SJSA1 (cell line): ENCODE results near the gene TSPAN4. TPM values are rescaled to one million over a fixed set of nuclear protein-coding genes. Genes with fewer than 3 reads are reported as not detected.

Experiments used
- DNase-seq, 2 experiments: peaks; one replicate each; pipeline ENCODE4 v3.0.0-alpha.2; 2015 to 2020; ENCODE audit warnings: low spot score in 2 of 2, low read depth in 1 of 2
- H3K27ac ChIP-seq: fragments of 250-450 bp; sonication (Bioruptor Pico); 2 replicates; pipeline ENCODE4 v1.5.1; 2020; ENCODE audit warnings: mild to moderate bottlenecking, moderate library complexity
- H3K27me3 ChIP-seq: fragments of 250-450 bp; sonication (Bioruptor Pico); replicated peaks from 2 replicates; pipeline ENCODE4 v1.5.1; 2020; ENCODE audit warnings: mild to moderate bottlenecking, moderate library complexity
- H3K36me3 ChIP-seq: fragments of 250-450 bp; sonication (Bioruptor Pico); 2 replicates; pipeline ENCODE4 v1.5.1; 2020; ENCODE audit warnings: mild to moderate bottlenecking
- H3K4me1 ChIP-seq: fragments of 250-450 bp; sonication (Bioruptor Pico); replicated peaks from 2 replicates; pipeline ENCODE4 v1.6.1; 2021; ENCODE audit warnings: mild to moderate bottlenecking
- H3K4me3 ChIP-seq: fragments of 250-450 bp; sonication (Bioruptor Pico); 2 replicates; pipeline ENCODE4 v1.5.1; 2020; ENCODE audit warnings: mild to moderate bottlenecking
- H3K9me3 ChIP-seq: fragments of 250-450 bp; sonication (Bioruptor Pico); replicated peaks from 2 replicates; pipeline ENCODE4 v1.5.1; 2020; ENCODE audit warnings: mild to moderate bottlenecking
- total RNA-seq: library from RNA; depleted of rRNA; stranded (reverse); fragments of >200 nt; shearing (Covaris generic); gene quantifications from 2 replicates; pipeline ENCODE4 v1.2.3, GENCODE V29; 2014

Gene TSPAN4
- total RNA-seq, 1 experiment from 2014 or later, result 62.5 TPM

DNA sequence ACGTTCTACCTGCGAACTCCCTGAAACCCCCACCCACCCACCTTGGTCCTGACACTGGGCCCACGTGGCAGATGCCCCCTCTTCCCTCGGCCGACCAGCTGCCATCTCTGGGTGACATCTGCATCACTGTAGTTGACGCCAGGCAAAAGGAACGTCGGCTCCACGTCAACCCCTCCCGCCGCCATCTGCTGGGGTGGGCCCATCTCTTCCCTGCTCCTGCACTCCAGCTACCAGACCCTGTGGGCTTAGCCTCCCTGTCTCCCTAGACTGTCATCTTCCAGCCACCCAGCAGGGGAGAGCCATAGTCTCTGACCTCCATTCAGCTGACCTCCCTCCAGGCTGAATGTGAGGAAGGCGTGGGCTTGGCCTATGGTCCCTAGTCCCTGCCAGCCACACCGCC, 46.6 kb downstream of the TSPAN4 start:
- Histone ChIP-seq H3K36me3 (no peaks in the 10 kb centered on the region), H3K4me3 (no peak overlapping the region), H3K4me1 (no peaks in the 10 kb centered on the region), H3K27ac (no peak overlapping the region), H3K27me3 (no peaks in the 10 kb centered on the region), H3K9me3 (no peaks in the 10 kb centered on the region)
- no peak for DNase-seq

DNA sequence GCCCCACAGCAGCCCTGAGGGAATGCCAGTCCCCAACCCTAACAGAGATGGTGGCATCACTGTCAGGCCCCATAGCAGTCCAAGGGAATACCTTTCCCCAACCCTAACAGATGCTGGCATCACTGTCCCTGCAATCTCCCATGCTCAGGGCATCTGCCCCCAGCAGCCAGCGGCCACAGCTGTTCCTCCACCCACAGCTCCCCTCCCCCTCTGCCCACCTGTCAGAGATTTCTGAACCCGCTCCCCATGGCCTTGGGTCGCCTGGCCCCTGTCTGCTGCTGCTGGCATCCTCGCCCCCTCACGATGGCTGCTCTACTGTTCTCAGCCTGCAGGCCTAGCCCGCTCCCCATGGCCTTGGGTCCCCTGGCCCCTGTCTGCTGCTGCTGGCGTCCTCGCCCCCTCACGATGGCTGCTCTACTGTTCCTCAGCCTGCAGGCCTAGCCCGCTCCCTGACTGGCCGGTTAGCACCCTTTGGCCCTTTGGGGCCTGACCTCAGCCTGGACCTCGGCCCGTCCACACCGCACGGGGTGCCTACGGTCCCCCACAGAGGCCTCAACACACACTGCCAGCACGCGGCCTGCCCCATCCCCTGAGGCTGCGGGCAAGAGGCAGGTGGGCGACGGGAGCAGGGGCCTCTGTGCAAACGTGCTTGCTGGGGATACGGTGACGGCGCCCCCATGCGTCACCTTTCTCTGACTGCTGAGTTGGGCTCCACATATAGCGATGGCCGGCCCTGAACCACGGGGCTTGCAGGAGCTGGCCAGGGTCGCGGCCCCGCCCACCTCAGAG, 47.2 kb downstream of the TSPAN4 start:
- no peaks in the 10 kb centered on the region for H3K36me3 ChIP-seq
- H3K27me3 ChIP-seq, result no peaks in the 10 kb centered on the region
- no peaks in the 10 kb centered on the region for H3K4me1 ChIP-seq
- H3K4me3 ChIP-seq, result no peak overlapping the region
- H3K27ac ChIP-seq, result no peak overlapping the region
- DNase-seq, result no peak
- H3K9me3 ChIP-seq, result no peaks in the 10 kb centered on the region

DNA sequence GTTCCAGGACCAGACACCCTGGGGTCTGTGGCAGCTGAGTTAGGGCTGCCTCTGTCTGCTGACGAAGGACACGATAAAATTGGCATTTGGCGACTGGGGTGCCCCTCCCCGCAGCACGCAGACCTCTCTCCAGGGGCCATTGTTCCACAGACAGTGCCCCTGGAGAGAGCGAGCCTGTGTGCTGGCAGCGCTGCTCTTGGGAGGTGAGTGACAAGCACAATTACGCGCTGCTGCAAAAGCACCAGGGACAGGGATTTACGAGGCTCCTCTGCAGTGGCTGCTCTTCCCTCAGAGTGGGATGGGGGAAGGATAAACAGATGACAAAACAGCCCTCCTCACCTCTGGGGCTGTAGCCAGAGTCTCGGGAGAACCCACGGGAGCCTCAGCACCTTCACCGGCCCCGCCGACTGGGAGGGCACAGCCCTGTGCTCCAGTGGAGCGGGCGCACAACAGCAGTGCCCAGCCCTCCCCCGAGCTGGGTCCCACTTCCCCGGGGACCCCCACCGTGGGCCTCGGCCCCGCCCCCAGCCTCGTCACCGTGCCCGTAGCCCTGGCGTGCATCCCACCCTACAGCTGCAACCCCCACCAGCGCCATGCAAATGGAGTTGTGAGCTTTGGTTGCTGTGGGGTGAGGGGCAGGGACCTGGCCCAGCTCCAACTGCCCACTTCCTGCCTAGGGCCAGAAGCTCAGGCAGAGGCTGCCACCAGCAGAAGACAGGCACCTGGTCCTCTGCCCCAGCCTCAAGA, 48.3 kb downstream of the TSPAN4 start:
- Histone ChIP-seq H3K4me3 (no peak overlapping the region), H3K9me3 (no peaks in the 10 kb centered on the region), H3K27me3 (no peaks in the 10 kb centered on the region), H3K27ac (no peak overlapping the region), H3K4me1 (no peaks in the 10 kb centered on the region), H3K36me3 (no peaks in the 10 kb centered on the region)
- no peak for DNase-seq

DNA sequence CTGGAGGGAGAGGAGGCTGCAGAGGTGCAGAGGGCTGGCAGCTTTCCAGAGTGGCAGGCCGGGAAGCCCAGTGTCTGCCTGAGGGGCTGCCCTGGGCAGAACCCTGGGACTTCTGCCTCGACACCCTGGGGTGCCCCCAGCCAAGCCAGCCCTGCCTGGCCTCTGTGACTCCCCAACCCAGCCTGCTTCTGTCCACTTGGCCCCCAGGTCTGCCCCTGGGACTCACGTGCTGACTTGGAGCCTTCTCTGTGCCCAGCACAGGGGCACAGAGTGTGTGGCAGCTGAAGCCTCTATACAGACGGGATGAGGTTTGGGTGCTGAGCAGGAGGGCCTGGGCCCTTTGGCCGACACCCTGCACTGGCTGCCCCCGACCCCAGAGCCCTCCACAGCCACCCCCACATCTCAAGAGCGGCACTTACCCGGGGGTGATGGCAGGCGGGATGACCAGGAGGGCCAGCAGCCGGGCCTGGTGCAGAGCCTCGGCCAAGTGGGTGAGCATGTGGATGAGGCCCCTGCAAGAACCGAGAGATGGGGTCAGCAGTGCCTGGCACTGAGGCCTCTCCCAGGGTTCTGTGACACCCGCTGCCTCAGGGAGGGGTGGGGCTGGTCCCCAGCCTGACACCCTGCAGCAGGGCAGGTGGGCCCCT, 50.5 kb downstream of the TSPAN4 start:
- H3K4me3 ChIP-seq, result no peak overlapping the region
- no peaks in the 10 kb centered on the region for H3K9me3 ChIP-seq
- DNase-seq, result no peak
- H3K4me1 ChIP-seq, result no peaks in the 10 kb centered on the region
- no peaks in the 10 kb centered on the region for H3K36me3 ChIP-seq
- no peak overlapping the region for H3K27ac ChIP-seq
- H3K27me3 ChIP-seq, result no peaks in the 10 kb centered on the region

DNA sequence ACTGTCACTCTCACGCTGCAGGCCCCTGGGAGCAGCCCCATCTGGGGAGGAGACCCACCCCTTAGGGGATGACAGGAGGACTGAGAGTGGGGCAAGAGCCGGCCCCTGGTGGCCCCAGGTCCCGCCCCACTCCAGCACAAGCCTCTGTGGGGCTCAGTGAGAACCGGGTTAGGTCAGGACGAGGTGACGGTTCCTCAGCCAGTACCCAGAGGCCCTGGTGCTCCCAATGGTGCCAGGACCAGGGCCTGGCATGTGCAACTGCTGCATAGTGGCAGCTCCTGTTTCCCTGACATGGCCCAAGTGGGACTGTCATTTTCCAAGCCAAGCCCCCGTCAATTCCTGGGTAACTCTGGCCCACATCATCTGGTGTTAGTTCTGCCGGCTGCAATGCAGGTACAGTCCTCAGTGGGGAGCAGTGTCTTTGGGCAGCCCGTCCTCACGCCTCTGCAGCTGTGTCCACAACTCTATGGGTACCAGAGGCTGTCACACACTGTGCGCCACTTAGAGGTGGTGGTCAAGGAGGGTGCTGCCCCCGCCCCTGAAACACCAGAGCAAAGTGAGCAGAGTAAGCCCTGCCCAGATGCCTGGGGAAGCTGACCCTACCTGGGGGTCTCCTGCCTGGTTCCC, 52.0 kb downstream of the TSPAN4 start:
- no peak overlapping the region for H3K4me3 ChIP-seq
- DNase-seq, result no peak
- H3K36me3 ChIP-seq, result 0 out of 2 replicates have a peak, but pooled peaks cover 2% of the 10 kb centered on the region
- H3K4me1 ChIP-seq, result no peaks in the 10 kb centered on the region
- H3K27me3 ChIP-seq, result no peaks in the 10 kb centered on the region
- no peaks in the 10 kb centered on the region for H3K9me3 ChIP-seq
- H3K27ac ChIP-seq, result no peak overlapping the region

DNA sequence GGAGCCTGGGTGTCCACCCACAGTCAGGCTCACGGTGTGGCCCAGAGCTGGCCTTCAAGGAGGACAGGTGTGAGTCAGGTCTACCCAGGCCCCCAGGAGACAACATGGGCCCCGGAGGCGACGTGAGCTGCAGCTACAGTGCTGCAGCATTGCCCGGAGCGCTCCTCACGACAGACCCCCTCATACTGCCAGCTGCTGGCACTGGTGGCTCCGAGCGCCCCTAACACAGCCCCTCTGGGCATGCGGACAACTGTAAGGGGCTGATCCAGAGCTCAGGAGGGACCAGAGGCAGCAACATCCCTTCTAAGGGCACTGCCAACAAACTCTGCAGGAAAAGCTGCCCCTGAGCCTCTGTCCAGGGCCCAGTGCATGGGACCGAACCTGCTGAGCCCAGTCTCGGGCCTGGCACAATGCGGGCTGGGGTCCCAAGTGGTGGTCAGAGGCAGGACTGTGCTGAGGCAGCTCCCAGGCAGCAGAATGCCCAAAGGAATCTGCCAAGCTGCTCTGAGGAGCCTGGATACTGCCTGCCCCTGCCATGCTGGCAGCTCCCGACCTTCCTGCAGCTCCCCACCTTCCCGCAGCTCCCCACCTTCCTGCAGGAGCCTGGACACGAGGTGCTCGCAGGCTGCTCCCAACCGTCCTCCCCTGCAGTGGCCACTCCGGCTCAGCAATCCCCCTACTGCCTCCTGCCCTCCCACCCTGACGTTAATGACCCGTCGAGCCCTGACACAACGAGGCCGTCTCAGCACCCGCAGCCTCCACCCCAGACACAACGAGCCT, 52.9 kb downstream of the TSPAN4 start:
- no peak for DNase-seq
- no peaks in the 10 kb centered on the region for H3K9me3 ChIP-seq
- 0 out of 2 replicates have a peak, but pooled peaks cover 2% of the 10 kb centered on the region for H3K36me3 ChIP-seq
- H3K4me1 ChIP-seq, result no peaks in the 10 kb centered on the region
- no peak overlapping the region for H3K27ac ChIP-seq
- H3K4me3 ChIP-seq, result no peak overlapping the region
- no peaks in the 10 kb centered on the region for H3K27me3 ChIP-seq

DNA sequence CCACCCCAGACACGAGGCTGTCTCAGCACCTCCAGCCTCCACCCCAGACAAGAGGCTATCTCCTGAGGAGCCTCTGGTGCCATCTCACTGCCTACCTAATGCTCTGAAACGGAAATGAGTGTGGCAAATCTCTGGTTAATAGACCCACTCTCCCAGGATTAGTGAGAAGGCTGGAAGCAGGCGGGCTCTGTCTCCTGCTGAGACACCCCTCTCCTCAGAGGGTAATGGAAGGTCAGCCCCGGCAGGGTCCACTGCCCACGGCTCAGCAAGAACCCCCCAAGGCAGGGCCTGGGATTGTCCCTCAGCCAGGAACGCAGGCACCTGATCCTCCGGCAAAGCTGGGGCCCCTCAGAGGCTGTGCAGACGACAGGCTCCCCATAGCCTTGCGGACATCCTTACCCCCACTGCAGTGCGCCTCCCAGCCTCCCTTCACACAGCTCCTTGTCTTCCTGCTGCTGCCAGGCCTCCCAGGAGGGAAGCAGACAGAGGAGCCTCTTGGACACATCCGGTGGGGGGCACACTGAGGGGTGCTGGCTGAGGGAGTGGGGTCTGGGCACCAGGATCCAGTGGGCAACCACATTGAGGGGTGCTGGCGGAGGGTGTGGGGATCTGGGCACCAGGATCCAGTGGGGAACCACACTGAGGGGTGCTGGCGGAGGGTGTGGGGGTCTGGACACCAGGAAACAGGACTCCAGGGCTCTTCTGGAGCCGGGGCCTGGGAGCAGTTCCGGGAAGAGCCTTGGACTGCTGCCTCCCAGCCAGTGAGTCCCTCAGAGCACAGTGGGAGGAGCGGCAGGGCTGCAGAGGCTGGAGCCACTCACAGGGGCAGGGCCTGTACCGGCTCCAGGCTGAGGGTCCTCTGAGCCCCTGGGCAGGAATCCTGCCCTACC, 54.8 kb downstream of the TSPAN4 start:
- peaks cover 9% of the 10 kb centered on the region for H3K36me3 ChIP-seq
- H3K4me3 ChIP-seq, result no peak overlapping the region
- H3K9me3 ChIP-seq, result no peaks in the 10 kb centered on the region
- H3K27me3 ChIP-seq, result no peaks in the 10 kb centered on the region
- H3K4me1 ChIP-seq, result no peaks in the 10 kb centered on the region
- no peak for DNase-seq
- no peak overlapping the region for H3K27ac ChIP-seq

DNA sequence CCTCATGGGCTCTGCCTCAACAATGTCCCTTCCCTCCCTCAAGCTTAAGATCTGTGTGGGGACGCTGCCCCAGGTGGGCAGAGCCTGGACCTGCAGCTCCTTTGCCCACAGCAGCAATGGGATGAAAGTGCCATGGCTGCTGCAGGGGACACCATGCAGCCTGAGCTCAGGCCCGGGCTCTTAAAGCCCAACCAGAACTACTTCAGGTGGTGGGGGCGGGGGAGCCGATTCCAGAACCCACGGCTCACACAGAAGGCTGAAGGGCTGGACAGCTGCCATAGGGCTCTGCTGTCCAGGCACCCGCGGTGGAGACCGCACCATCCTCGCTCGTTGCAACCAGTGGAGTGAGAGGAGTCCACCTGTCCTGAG, 55.5 kb downstream of the TSPAN4 start:
- H3K4me3 ChIP-seq, result no peak overlapping the region
- DNase-seq, result peak in 1 of 2 experiments; percentile 4
- H3K36me3 ChIP-seq, result peaks cover 9% of the 10 kb centered on the region
- H3K27ac ChIP-seq, result no peak overlapping the region
- no peaks in the 10 kb centered on the region for H3K9me3 ChIP-seq
- no peaks in the 10 kb centered on the region for H3K4me1 ChIP-seq
- no peaks in the 10 kb centered on the region for H3K27me3 ChIP-seq

DNA sequence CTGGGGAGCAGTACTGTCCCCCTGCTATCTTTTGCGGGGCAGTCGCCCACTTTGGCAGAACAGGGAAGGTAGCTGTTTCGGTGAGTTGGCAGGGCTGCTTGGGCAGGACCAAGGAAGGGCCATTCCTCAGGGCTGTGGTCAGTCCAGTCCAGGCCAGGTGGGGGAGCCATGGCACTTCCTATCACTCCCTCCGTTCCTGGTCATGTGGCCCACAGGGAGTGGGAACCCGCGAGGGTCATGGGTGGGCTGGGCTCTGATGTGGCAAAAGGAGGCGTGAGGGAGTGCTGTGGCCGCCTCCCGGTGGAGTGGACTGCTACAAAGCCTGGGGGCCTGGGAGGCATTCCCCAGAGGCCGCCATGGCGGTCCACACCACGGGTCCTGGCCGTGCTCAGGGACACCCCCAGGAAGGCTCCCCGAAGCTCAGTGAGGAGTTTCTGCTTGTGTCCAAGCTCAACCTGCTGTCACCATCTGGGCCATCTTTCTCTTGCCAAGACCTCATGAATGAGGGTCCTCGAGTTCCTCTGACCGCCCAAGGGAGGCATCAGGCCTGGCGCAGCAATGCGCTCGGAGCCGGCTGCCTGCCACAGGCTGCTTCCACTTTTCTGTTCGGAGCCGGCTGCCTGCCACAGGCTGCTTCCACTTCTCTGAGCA, 56.0 kb downstream of the TSPAN4 start:
- H3K4me1 ChIP-seq, result no peaks in the 10 kb centered on the region
- H3K27ac ChIP-seq, result no peak overlapping the region
- no peak overlapping the region for H3K4me3 ChIP-seq
- no peaks in the 10 kb centered on the region for H3K9me3 ChIP-seq
- H3K36me3 ChIP-seq, result peaks cover 9% of the 10 kb centered on the region
- no peaks in the 10 kb centered on the region for H3K27me3 ChIP-seq
- DNase-seq, result no peak

DNA sequence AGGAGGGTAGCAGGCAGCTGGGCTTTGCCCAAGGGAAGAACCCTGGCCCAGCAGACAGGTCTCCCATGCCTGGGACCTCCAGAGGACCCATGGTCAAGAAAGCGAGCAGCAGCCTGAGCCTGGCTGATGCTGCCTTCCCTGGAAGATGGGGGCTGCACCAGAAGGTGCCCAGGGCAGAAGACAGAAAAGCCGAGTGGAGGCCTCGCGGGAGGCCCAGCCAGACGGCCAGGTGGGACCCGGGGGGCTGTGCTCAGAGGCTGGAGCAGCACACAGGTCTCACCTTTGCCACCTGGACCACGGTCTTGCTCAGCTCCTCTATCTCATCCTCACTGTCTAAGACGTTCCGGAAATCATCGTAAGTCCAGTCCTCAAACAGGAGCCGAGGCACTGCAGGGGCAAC, 57.1 kb downstream of the TSPAN4 start:
- no peak overlapping the region for H3K4me3 ChIP-seq
- H3K36me3 ChIP-seq, result peaks cover 9% of the 10 kb centered on the region
- no peak for DNase-seq
- H3K27ac ChIP-seq, result no peak overlapping the region
- no peaks in the 10 kb centered on the region for H3K9me3 ChIP-seq
- H3K4me1 ChIP-seq, result no peaks in the 10 kb centered on the region
- no peaks in the 10 kb centered on the region for H3K27me3 ChIP-seq

DNA sequence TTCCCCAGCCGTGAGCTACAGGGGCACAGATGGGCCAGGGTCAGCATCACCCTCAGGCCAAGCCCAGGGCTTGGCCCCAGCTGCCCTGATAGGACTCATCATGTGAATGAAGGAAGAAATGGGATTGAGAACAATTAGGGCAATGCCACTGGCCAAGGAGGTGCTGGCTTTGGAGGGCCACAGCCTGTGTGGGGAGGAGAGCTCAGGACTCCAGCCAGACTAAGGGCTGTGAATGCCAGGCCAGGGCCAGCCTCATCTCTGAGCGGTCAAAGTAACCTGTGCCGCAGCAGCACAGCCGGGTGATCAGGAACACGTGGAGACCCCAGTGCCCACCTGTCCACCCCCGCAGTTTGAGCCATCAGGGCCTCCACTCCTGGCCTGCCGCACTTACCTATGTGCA, 57.9 kb downstream of the TSPAN4 start:
- H3K4me3 ChIP-seq, result no peak overlapping the region
- H3K4me1 ChIP-seq, result no peaks in the 10 kb centered on the region
- H3K9me3 ChIP-seq, result no peaks in the 10 kb centered on the region
- H3K36me3 ChIP-seq, result peaks cover 9% of the 10 kb centered on the region
- no peak for DNase-seq
- H3K27me3 ChIP-seq, result no peaks in the 10 kb centered on the region
- H3K27ac ChIP-seq, result no peak overlapping the region

DNA sequence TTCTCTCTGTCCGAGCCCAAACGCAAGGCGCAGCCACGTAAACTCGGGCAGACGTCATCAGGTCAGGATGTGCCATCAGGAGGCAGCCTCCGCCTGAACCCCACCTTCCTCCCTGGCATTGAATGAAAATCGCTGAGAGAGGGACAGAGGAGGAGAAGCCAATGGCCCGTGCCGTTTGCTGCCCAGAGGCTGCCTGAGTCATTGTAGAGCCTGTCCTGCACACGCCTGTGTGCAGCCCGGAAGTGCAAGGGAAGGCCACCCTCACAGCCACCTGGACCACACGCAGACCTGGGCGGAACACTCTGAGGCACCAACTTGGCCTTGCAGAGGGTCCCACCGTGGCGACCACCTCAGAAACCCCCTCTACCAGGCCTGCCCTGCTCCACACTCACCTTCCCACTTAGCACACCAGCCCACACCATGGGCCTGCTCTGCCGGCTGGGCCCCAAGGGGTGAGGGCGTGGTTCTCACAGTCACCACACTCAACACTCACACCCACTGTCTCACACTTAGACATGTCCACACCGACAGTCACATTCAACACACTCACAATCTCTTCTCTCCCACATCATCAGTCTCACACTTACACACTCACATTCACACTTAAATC, 58.9 kb downstream of the TSPAN4 start:
- peaks cover 9% of the 10 kb centered on the region for H3K36me3 ChIP-seq
- no peaks in the 10 kb centered on the region for H3K4me1 ChIP-seq
- no peak overlapping the region for H3K27ac ChIP-seq
- no peaks in the 10 kb centered on the region for H3K9me3 ChIP-seq
- no peaks in the 10 kb centered on the region for H3K27me3 ChIP-seq
- H3K4me3 ChIP-seq, result no peak overlapping the region
- no peak for DNase-seq
